Panc1 (cell line): ENCODE results near the gene AKR1B1. TPM values are rescaled to one million over a fixed set of nuclear protein-coding genes. Genes with fewer than 3 reads are reported as not detected.

Experiments used
- ATAC-seq: fragments of 200-7000 bp; cut with Tn5 transposase; 2 replicates; pipeline ENCODE4 v1.9.1; 2020; ENCODE audit warnings: mild to moderate bottlenecking, moderate library complexity
- BruUV-seq: library from RNA; stranded (reverse); fragments of 400-500 nt; replicated peaks from 2 replicates; lab custom pipeline; 2021; lab: Mats Ljungman, UMichigan
- CTCF ChIA-PET: fragments of 300-600 bp; sonication (Branson Sonifier 250); formaldehyde crosslinking; loops from one replicate; lab custom pipeline; 2022; ENCODE audit warnings: antibody characterized with exemption; lab: Charles Lee
- POLR2A ChIA-PET: fragments of 300-600 bp; sonication (Branson Sonifier 250); formaldehyde crosslinking; loops from one replicate; lab custom pipeline; 2022; ENCODE audit warnings: antibody characterized with exemption; lab: Charles Lee
- DNase-seq: peaks from one replicate; pipeline ENCODE4 v3.0.0-alpha.2; 2010; ENCODE audit warnings: low read depth, low spot score
- H3K27ac ChIP-seq: 2 replicates; pipeline ENCODE4 v1.5.1; 2011; ENCODE audit warnings: mild to moderate bottlenecking, low read length, inconsistent platforms
- H3K27me3 ChIP-seq: fragments of 200-500 bp; sonication (Bioruptor generic); 2 replicates; pipeline ENCODE4 v1.6.0; 2014; ENCODE audit warnings: low read length, inconsistent platforms; ENCODE audit not compliant: control insufficient read depth, insufficient read depth
- H3K36me3 ChIP-seq: fragments of 200-500 bp; sonication (Bioruptor generic); 2 replicates; pipeline ENCODE4 v1.5.1; 2014; ENCODE audit warnings: inconsistent platforms, mild to moderate bottlenecking, low read length, moderate library complexity; ENCODE audit not compliant: control insufficient read depth, insufficient read depth
- H3K4me1 ChIP-seq: 2 replicates; pipeline ENCODE4 v1.5.1; 2011; ENCODE audit warnings: inconsistent platforms, mild to moderate bottlenecking, low read length, moderate library complexity; ENCODE audit not compliant: control insufficient read depth, insufficient read depth
- H3K4me3 ChIP-seq, 2 experiments: 2 replicates each; pipeline ENCODE4 v1.5.1; 2011 to 2012; ENCODE audit warnings: low read depth in 2 of 2, low read length in 2 of 2, mild to moderate bottlenecking in 2 of 2, inconsistent platforms in 1 of 2, moderate library complexity in 1 of 2
- H3K9me3 ChIP-seq: fragments of 200-500 bp; sonication (Bioruptor generic); 2 replicates; pipeline ENCODE4 v1.5.1; 2014; ENCODE audit warnings: low read depth, mild to moderate bottlenecking, inconsistent platforms, low read length, moderate library complexity; ENCODE audit not compliant: control insufficient read depth, insufficient read depth
- CTCF ChIP-seq: fragments of 450-650 bp; IDR thresholded peaks from 2 replicates; pipeline ENCODE4 v1.5.1; 2017; ENCODE audit warnings: mild to moderate bottlenecking
- POLR2AphosphoS5 ChIP-seq: IDR thresholded peaks from 2 replicates; pipeline ENCODE4 v1.6.1; 2012; ENCODE audit warnings: mild to moderate bottlenecking, low read depth, low read length, moderate library complexity
- REST ChIP-seq, 2 experiments: IDR thresholded peaks; 2 replicates each; pipeline ENCODE4 v1.6.1; 2011 to 2012; ENCODE audit warnings: low read depth in 2 of 2, control low read depth in 1 of 2, low read length in 1 of 2, mild to moderate bottlenecking in 1 of 2, moderate library complexity in 1 of 2; ENCODE audit not compliant: insufficient read depth in 1 of 2
- SIN3A ChIP-seq: IDR thresholded peaks from 2 replicates; pipeline ENCODE4 v1.6.1; 2012; ENCODE audit warnings: low read depth, mild to moderate bottlenecking, low read length, moderate library complexity, borderline replicate concordance; ENCODE audit not compliant: insufficient read depth
- TCF7L2 ChIP-seq: IDR thresholded peaks from 2 replicates; pipeline ENCODE4 v1.6.1; 2011; ENCODE audit warnings: mild to moderate bottlenecking, low read depth, low read length, inconsistent platforms
- in situ Hi-C: cut with HindIII; loops from 2 replicates; pipeline ENCODE4 v1.10.0; 2016; ENCODE audit warnings: low sequenced_read_pairs, low pct_unique_long_range_greater_than_20kb
- intact Hi-C: fragments of 100-400 bp; cut with micrococcal nuclease; formaldehyde crosslinking; loops from one replicate; pipeline ENCODE4 v1.10.0; 2022; ENCODE audit not compliant: unreplicated experiment
- total RNA-seq: library from RNA; stranded (reverse); gene quantifications from one replicate; pipeline ENCODE4 v1.2.1, GENCODE V29; 2021; ENCODE audit not compliant: unreplicated experiment

AKR1B1 gene
- total RNA-seq, 1 experiment from 2014 or later: 83.2 TPM

DNA sequence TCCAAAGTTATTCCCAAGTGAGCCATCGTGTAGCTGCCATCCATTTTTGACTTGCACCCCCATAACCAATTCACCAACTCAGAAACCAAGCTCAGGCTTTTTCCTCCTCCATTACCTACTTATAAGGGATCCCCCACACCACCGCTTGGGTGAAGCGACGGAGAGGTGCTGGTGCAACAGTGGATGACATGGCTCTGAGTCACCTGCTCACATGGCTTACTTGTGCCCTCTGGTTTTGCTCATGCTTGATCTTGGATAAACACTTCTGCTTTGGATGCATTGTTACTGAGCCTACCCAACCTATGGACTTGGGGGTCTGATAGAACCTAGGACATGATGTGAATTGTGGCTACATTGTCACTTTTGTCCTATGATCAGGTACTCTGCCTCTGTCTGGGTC, 12.0 kb upstream of the AKR1B1 start:
- intact Hi-C loops: no loop called here
- CTCF ChIA-PET: no interaction called here
- no peak overlapping the region for H3K27ac ChIP-seq
- in situ Hi-C loops: no loop called here
- H3K9me3 ChIP-seq: no peaks in the 10 kb centered on the region
- no peak for DNase-seq
- BruUV-seq: no TSS peak
- H3K4me1 ChIP-seq: no peaks in the 10 kb centered on the region
- ATAC-seq: no peak
- H3K4me3 ChIP-seq: no peak overlapping the region
- H3K27me3 ChIP-seq: no peaks in the 10 kb centered on the region
- no peak for TF ChIP-seq TCF7L2
- no peak for TF ChIP-seq CTCF
- no peak for TF ChIP-seq REST (IDR thresholded peaks at IDR 0.05; ENCODE audit: insufficient read depth in 1 of 2, low read depth in 2 of 2, low read length in 1 of 2)
- no peak for TF ChIP-seq POLR2AphosphoS5
- TF ChIP-seq SIN3A: no peak
- no peaks in the 10 kb centered on the region for H3K36me3 ChIP-seq
- POLR2A ChIA-PET: no interaction called here

DNA sequence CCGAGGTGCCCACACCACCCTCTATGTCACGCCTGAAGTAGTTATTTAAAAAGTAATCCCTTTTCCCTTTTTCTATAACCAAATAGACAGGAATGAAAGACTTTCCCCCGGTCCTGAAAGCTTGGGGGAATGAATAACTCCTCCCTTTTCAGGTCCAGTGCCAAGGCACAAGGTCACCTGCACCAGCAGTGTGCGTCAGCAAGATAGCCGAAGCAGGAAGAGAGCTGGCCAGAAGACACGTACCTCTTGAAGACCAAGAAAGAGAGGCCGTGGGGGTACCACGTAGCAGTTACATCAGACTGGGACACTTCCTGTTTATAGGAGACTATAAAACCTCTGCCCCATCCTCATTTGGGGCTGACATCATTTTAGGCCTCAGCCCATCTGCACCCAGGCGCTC, 10.7 kb upstream of the AKR1B1 start:
- ChIA-PET POLR2A (no interaction called here), CTCF (no interaction called here)
- Histone ChIP-seq H3K27ac (no peak overlapping the region), H3K27me3 (no peaks in the 10 kb centered on the region), H3K36me3 (no peaks in the 10 kb centered on the region), H3K4me1 (no peaks in the 10 kb centered on the region), H3K9me3 (peaks cover 4% of the 10 kb centered on the region; the same call in 1 of the 2 replicates), H3K4me3 (no peak overlapping the region)
- no TSS peak for BruUV-seq
- ATAC-seq: no peak
- intact Hi-C loops: no loop called here
- DNase-seq: no peak
- TF ChIP-seq POLR2AphosphoS5: no peak
- TF ChIP-seq SIN3A: no peak
- TF ChIP-seq TCF7L2: no peak
- TF ChIP-seq CTCF: no peak
- TF ChIP-seq REST (IDR thresholded peaks at IDR 0.05; ENCODE audit: insufficient read depth in 1 of 2, low read depth in 2 of 2, low read length in 1 of 2): no peak
- in situ Hi-C loops: no loop called here
